Measurements from ENCODE around the gene HOXA3. TPM values are rescaled to one million over a fixed set of nuclear protein-coding genes. Genes with fewer than 3 reads are reported as not detected.

The HOXA3 gene
- total and polyA plus RNA-seq, 2 of the 8 experiments (the other 6 are each of a cell fraction or from before 2014, with no cell fraction given) = not detected

- Histone ChIP-seq H2AFZ (ENCODE audit: low read length) (no peak overlapping the region), H3K4me2 (ENCODE audit: insufficient read depth in 1 of 2, low read depth in 2 of 2, low read length in 2 of 2) (peak overlapping the region; percentile 70 to 78), H3K4me3 (ENCODE audit: extremely low read depth in 1 of 4, insufficient read depth in 2 of 4, low read depth in 3 of 4, low read length in 4 of 4) (peak overlapping the region in 3 of 4 experiments; percentile 22 to 63 (median 28); a peak in 5 of 8 replicates), H3K79me1 (ENCODE audit: low read depth, low read length) (no peaks in the 10 kb centered on the region), H3K79me2 (ENCODE audit: control insufficient read depth in 1 of 2, insufficient read depth in 2 of 2, low read length in 2 of 2) (no peaks in the 10 kb centered on the region), H3K14ac (ENCODE audit: insufficient read length) (no peak overlapping the region), H4K8ac (ENCODE audit: extremely low read depth, insufficient read depth, low read length) (no peak overlapping the region; the same call in 1 of the 2 replicates), H4K20me1 (replicated peaks in 1 of 2; ENCODE audit: control insufficient read depth in 1 of 2, insufficient read depth in 2 of 2, low read length in 2 of 2) (peaks cover 15 to 33% of the 10 kb centered on the region in 2 experiments), H3K18ac (ENCODE audit: extremely low read depth, low read length) (no peak overlapping the region), H2AK5ac (ENCODE audit: low read depth, low read length) (0 out of 2 replicates have a peak overlapping the region, but pooled peaks have one; percentile 15), H3K27me3 (replicated peaks in 1 of 4; ENCODE audit: control insufficient read depth in 3 of 4, extremely low read depth in 1 of 4, insufficient read depth in 3 of 4, low read length in 3 of 4) (peaks cover 84 to 100% (median 95%) of the 10 kb centered on the region in 4 experiments), H2BK20ac (ENCODE audit: low read length) (no peak overlapping the region), H3K27ac (ENCODE audit: low read depth, low read length) (no peak overlapping the region), H3K4ac (replicated peaks; ENCODE audit: insufficient read length, low read depth, low read length) (no peak overlapping the region), H2BK5ac (ENCODE audit: low read depth, low read length) (no peak overlapping the region), H2BK12ac (ENCODE audit: low read depth, low read length) (0 out of 2 replicates have a peak overlapping the region, but pooled peaks have one; percentile 29), H3K23me2 (ENCODE audit: low read depth, low read length) (peaks cover 5% of the 10 kb centered on the region; the same call in 1 of the 2 replicates), H3K56ac (replicated peaks; ENCODE audit: insufficient read length, low read depth, low read length) (no peak overlapping the region), H2BK15ac (ENCODE audit: low read length) (no peak overlapping the region; the same call in 1 of the 2 replicates), H4K5ac (ENCODE audit: insufficient read length, low read depth, low read length) (no peak overlapping the region), H3K4me1 (replicated peaks in 1 of 4; ENCODE audit: control insufficient read depth in 3 of 4, insufficient read depth in 4 of 4, low read length in 3 of 4) (peaks cover 2 to 24% (median 13%) of the 10 kb centered on the region in 4 experiments), H3K9me3 (ENCODE audit: insufficient read depth in 2 of 2, low read depth in 1 of 2, low read length in 1 of 2) (no peaks in the 10 kb centered on the region), H2BK120ac (replicated peaks; ENCODE audit: low read depth, low read length) (no peak overlapping the region), H3K23ac (ENCODE audit: insufficient read length) (no peak overlapping the region), H4K91ac (replicated peaks; ENCODE audit: insufficient read length, low read length) (no peak overlapping the region), H3K9ac (replicated peaks in 1 of 4; ENCODE audit: extremely low read depth in 1 of 4, low read depth in 3 of 4, low read length in 3 of 4) (no peak overlapping the region), H3K36me3 (ENCODE audit: control insufficient read depth in 2 of 4, insufficient read depth in 4 of 4, low read length in 3 of 4) (no peaks in the 10 kb centered on the region)
- FAIRE-seq = no peak
- ChIA-PET POLR2A (ENCODE audit: partially characterized antibody) (no interaction called here), CTCF (ENCODE audit: partially characterized antibody) (interaction anchor here (0.7 to 12.1 kb wide), 4 partner anchors 10 to 399 kb away, joined by 3 to 123 read pairs (median 4); partner anchors contain the start of genes HOXA5 and HOXA6)
- no peak for DNase-seq (ENCODE audit: low read depth in 1 of 2, low spot score in 2 of 2)
- 9% methylated on average over 33 of the region's 33 CpGs; no CpG with 5 or more reads in 1 of the 2 experiments for WGBS, 2 experiments (ENCODE audit: extremely low coverage in 1 of 2, insufficient coverage in 1 of 2, insufficient read length in 1 of 2, insufficient replicate concordance in 2 of 2, low coverage in 1 of 2, low lambda C conversion rate in 2 of 2, missing lambda C conversion rate in 1 of 2)
- TF ChIP-seq ATF3 (IDR thresholded peaks at IDR 0.05; ENCODE audit: insufficient read depth, low read depth, low read length) (no peak), RBBP5 (IDR thresholded peaks at IDR 0.05; ENCODE audit: borderline replicate concordance, low read depth, low read length) (no peak), CBX8 (IDR thresholded peaks at IDR 0.05; ENCODE audit: borderline replicate concordance, low read depth, low read length) (no peak; the same call in 1 of the 2 replicates), CHD1 (IDR thresholded peaks at IDR 0.05; ENCODE audit: low read depth, low read length) (no peak), E2F6 (IDR thresholded peaks at IDR 0.05) (no peak), EZH2 (IDR thresholded peaks at IDR 0.05; ENCODE audit: low read depth, low read length, severe bottlenecking) (peak; percentile 55), SUZ12 (IDR thresholded peaks at IDR 0.05; ENCODE audit: low read length) (peak; percentile 81), SIX5 (IDR thresholded peaks at IDR 0.05; ENCODE audit: low read depth, low read length) (no peak), SP1 (IDR thresholded peaks at IDR 0.05; ENCODE audit: low read depth, low read length) (no peak), BRCA1 (IDR thresholded peaks at IDR 0.05; ENCODE audit: low read depth, low read length) (no peak)
Observed at GRCh38 chr7:27095050-27095896, 57.1 kb downstream of the HOXA3 start.
